ENCODE measurements around the gene CYSTM1. TPM values are rescaled to one million over a fixed set of nuclear protein-coding genes. Genes with fewer than 3 reads are reported as not detected.

Gene CYSTM1
- total and polyA plus RNA-seq, 2 donors (not counting 3 experiments of a cell fraction or from before 2014, with no cell fraction given): 28.9 to 41.5 TPM

DNA sequence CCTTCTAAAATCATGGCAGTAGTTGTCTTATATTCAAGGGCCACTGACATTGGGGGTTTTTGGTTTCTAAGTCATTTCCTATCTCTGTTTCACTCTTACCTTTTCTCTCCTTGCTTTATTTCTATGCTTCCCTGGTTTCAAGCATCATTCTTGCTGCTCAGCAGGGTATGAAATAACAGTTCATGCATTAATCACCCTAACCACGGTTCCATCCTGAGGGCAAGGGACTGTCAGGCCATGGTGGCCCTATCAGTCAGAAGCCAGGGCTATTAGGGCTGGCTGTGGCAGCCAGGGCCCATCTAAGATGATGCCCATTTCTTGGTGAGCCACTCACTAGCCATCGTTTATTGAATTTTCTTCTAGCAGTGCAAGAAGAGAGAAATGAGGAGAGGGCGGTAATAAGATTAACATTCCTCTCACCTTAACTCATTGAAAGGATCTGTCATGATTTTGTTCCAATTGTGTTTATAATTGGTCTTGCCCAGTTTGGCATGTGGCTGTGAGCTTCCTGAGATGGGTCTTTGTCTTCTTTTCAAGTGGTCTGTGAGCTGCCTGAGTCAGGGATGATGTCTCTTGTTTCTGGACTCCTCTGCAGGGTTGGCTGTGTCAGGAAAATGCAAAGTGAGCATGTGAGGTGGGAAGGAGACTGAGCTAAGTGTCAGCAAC is 45.2 kb downstream of the CYSTM1 start:
- FAIRE-seq (no peak), DNase-seq (ENCODE audit: low read depth, low spot score) (no peak)
- H3K79me2 ChIP-seq (ENCODE audit: control insufficient read depth, insufficient read depth, low read length): no peaks in the 10 kb centered on the region
- no peaks in the 10 kb centered on the region for H3K9me3 ChIP-seq (replicated peaks; ENCODE audit: control insufficient read depth, insufficient read depth, low read length)
- H3K27ac ChIP-seq (ENCODE audit: insufficient read depth, low read depth, low read length): no peak overlapping the region
- no peak overlapping the region for H3K4me2 ChIP-seq (ENCODE audit: insufficient read depth, low read length)
- intact Hi-C loops (cut with micrococcal nuclease): no loop called here
- peaks cover 6% of the 10 kb centered on the region for H3K4me1 ChIP-seq (ENCODE audit: control insufficient read depth, extremely low read depth, insufficient read depth, low read length)
- no peaks in the 10 kb centered on the region for H3K27me3 ChIP-seq (ENCODE audit: control insufficient read depth in 2 of 2, insufficient read depth in 2 of 2, low read length in 2 of 2)
- no peaks in the 10 kb centered on the region for H3K36me3 ChIP-seq (ENCODE audit: control insufficient read depth in 2 of 2, extremely low read depth in 1 of 2, insufficient read depth in 2 of 2, low read length in 2 of 2)
- H2AFZ ChIP-seq (ENCODE audit: low read depth, low read length): no peak overlapping the region
- ChIA-PET POLR2A (no interaction called here), CTCF (interaction anchor here (0.6 to 1.4 kb wide), 4 partner anchors 9 to 147 kb away, joined by 3 to 5 read pairs (median 4); no protein-coding TSS in a partner anchor)
- no TSS peak for BruUV-seq (replicated peaks)
- H3K9me1 ChIP-seq (replicated peaks; ENCODE audit: control insufficient read depth, extremely low read depth, insufficient read depth, low read length): no peaks in the 10 kb centered on the region
- no peak overlapping the region for H3K4me3 ChIP-seq (replicated peaks in 1 of 3; ENCODE audit: insufficient read depth in 1 of 3, low read depth in 1 of 3, low read length in 3 of 3)
- no peak for TF ChIP-seq POLR2AphosphoS5 (IDR thresholded peaks at IDR 0.05; ENCODE audit: insufficient read depth, low read depth, low read length)
- TF ChIP-seq FOS (IDR thresholded peaks at IDR 0.05; ENCODE audit: borderline replicate concordance, insufficient read depth, low read length): no peak
- TF ChIP-seq EZH2 (IDR thresholded peaks at IDR 0.05; ENCODE audit: borderline replicate concordance, low read depth, low read length, severe bottlenecking): no peak
- TF ChIP-seq GATA2 (IDR thresholded peaks at IDR 0.05; ENCODE audit: insufficient read depth, insufficient read length, low read depth, low read length): no peak
- no peak for TF ChIP-seq POLR2A (IDR thresholded peaks at IDR 0.05; ENCODE audit: low read depth, low read length)
- dilution Hi-C loops (cut with MboI; ENCODE audit: extremely low pct_ligation_motif_present, low sequenced_read_pairs): no loop called here
- no peaks in the 10 kb centered on the region for H4K20me1 ChIP-seq (replicated peaks; ENCODE audit: control insufficient read depth, extremely low read depth, insufficient read depth, low read length)
- no peak overlapping the region for H3K9ac ChIP-seq (replicated peaks; ENCODE audit: extremely low read depth, insufficient read depth, low read length)

DNA sequence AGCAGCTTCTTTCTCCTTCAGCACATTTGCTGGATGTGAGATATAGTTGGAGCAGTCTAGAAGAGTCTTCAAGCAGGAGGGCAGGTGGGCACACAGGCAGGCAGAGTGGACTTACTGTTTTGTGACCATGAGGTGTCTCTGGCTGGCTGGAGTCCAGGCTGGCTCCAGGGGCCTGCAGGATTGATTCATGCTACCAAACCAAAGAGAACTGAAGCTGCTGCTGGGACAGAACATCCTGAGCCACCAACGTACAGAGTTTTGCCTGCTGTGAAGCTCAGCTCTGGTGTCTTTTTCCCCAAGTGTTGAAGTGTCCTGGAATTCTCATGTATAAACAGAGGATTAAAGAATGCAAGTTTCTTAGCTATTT is 45.7 kb downstream of the CYSTM1 start:
- peaks cover 6% of the 10 kb centered on the region for H3K4me1 ChIP-seq (ENCODE audit: control insufficient read depth, extremely low read depth, insufficient read depth, low read length)
- no peaks in the 10 kb centered on the region for H3K9me1 ChIP-seq (replicated peaks; ENCODE audit: control insufficient read depth, extremely low read depth, insufficient read depth, low read length)
- intact Hi-C loops (cut with micrococcal nuclease): no loop called here
- H3K27ac ChIP-seq (ENCODE audit: insufficient read depth, low read depth, low read length): no peak overlapping the region
- FAIRE-seq (no peak), DNase-seq (ENCODE audit: low read depth, low spot score) (no peak)
- H3K4me3 ChIP-seq (replicated peaks in 1 of 3; ENCODE audit: insufficient read depth in 1 of 3, low read depth in 1 of 3, low read length in 3 of 3): no peak overlapping the region
- H2AFZ ChIP-seq (ENCODE audit: low read depth, low read length): no peak overlapping the region
- dilution Hi-C loops (cut with MboI; ENCODE audit: extremely low pct_ligation_motif_present, low sequenced_read_pairs): no loop called here
- ChIA-PET POLR2A (no interaction called here), CTCF (interaction anchor here (0.9 to 1.5 kb wide), 4 partner anchors 10 to 148 kb away, joined by 3 to 4 read pairs (median 4); no protein-coding TSS in a partner anchor)
- H3K27me3 ChIP-seq (ENCODE audit: control insufficient read depth in 2 of 2, insufficient read depth in 2 of 2, low read length in 2 of 2): no peaks in the 10 kb centered on the region
- no peaks in the 10 kb centered on the region for H3K9me3 ChIP-seq (replicated peaks; ENCODE audit: control insufficient read depth, insufficient read depth, low read length)
- H3K79me2 ChIP-seq (ENCODE audit: control insufficient read depth, insufficient read depth, low read length): no peaks in the 10 kb centered on the region
- no peaks in the 10 kb centered on the region for H3K36me3 ChIP-seq (ENCODE audit: control insufficient read depth in 2 of 2, extremely low read depth in 1 of 2, insufficient read depth in 2 of 2, low read length in 2 of 2)
- TF ChIP-seq GATA2 (IDR thresholded peaks at IDR 0.05; ENCODE audit: insufficient read depth, insufficient read length, low read depth, low read length) (no peak), FOS (IDR thresholded peaks at IDR 0.05; ENCODE audit: borderline replicate concordance, insufficient read depth, low read length) (no peak), MYC (IDR thresholded peaks at IDR 0.05; ENCODE audit: low read depth, low read length) (no peak), POLR2A (IDR thresholded peaks at IDR 0.05; ENCODE audit: low read depth, low read length) (no peak), EZH2 (IDR thresholded peaks at IDR 0.05; ENCODE audit: borderline replicate concordance, low read depth, low read length, severe bottlenecking) (no peak), JUN (IDR thresholded peaks at IDR 0.05; ENCODE audit: borderline replicate concordance, insufficient read depth, insufficient read length, low read depth) (no peak), POLR2AphosphoS5 (IDR thresholded peaks at IDR 0.05; ENCODE audit: insufficient read depth, low read depth, low read length) (no peak)
- TF ChIP-seq, protein P1, sequence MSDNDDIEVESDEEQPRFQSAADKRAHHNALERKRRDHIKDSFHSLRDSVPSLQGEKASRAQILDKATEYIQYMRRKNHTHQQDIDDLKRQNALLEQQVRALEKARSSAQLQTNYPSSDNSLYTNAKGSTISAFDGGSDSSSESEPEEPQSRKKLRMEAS (IDR thresholded peaks at IDR 0.05; ENCODE audit: insufficient read depth, insufficient read length): no peak
- TF ChIP-seq, protein P2, sequence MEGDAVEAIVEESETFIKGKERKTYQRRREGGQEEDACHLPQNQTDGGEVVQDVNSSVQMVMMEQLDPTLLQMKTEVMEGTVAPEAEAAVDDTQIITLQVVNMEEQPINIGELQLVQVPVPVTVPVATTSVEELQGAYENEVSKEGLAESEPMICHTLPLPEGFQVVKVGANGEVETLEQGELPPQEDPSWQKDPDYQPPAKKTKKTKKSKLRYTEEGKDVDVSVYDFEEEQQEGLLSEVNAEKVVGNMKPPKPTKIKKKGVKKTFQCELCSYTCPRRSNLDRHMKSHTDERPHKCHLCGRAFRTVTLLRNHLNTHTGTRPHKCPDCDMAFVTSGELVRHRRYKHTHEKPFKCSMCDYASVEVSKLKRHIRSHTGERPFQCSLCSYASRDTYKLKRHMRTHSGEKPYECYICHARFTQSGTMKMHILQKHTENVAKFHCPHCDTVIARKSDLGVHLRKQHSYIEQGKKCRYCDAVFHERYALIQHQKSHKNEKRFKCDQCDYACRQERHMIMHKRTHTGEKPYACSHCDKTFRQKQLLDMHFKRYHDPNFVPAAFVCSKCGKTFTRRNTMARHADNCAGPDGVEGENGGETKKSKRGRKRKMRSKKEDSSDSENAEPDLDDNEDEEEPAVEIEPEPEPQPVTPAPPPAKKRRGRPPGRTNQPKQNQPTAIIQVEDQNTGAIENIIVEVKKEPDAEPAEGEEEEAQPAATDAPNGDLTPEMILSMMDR (IDR thresholded peaks at IDR 0.05; ENCODE audit: extremely low read depth in 1 of 2, insufficient read depth in 1 of 2, low read depth in 1 of 2, low read length in 2 of 2): no peak
- H4K20me1 ChIP-seq (replicated peaks; ENCODE audit: control insufficient read depth, extremely low read depth, insufficient read depth, low read length): no peaks in the 10 kb centered on the region
- no peak overlapping the region for H3K9ac ChIP-seq (replicated peaks; ENCODE audit: extremely low read depth, insufficient read depth, low read length)
- no TSS peak for BruUV-seq (replicated peaks)
- H3K4me2 ChIP-seq (ENCODE audit: insufficient read depth, low read length): no peak overlapping the region
